Measurements from ENCODE around the gene TBC1D24.

The TBC1D24 gene

DNA sequence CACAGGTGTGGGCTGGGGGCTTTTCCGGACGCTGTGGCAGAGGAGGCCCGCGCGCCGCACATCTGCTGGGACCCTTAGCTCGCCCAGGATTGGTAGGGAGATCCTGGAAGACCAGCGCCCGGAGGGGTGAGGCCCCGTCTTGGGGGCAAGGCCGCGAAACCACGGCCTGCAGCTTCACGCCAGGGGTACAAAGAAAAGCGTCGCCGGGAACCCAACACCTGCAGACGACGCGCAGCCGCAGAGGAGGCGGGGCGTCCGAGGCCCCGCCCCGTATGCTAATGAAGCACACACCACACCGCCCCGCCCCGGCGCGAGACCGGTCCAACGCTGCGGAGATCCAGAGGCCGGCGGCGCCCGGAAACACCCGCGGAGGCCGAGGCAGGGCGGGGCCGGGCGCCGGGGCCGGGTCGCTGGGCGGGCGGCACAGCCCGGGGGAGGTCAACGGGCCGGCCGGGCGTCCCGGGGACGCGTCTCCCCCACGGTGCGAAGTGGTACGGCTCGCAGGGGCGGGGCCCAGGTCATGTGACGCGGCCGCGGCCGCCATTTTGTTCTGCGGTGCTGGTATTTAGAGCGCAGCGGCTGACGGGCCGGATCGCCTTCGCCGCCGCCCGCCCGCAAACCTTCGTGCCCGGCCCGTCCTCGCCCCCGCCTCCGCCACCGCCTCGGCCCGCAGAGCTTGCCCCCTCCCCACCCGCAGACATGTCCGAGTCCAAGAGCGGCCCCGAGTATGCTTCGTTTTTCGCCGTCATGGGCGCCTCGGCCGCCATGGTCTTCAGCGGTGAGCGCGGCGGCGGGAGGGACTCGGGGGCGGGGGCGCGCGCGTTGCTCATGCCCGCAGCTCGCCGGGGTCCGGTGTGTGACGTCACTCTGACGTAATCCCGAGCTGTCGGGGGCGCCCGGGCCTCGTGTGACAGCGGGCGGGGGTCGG, 38.7 kb downstream of the TBC1D24 start, which contains the start of gene ATP6V0C:
Gene ATP6V0C, plus strand, starts transcription at position 548 of the 928 bp plus-strand sequence. Its CDS starts 152 bp downstream, at position 700.
- in situ Hi-C loops (cut with MboI; ENCODE audit: low sequenced_read_pairs, unreplicated experiment) = no loop called here
- DNase-seq (ENCODE audit: low spot score) = peak; percentile 98
- TF ChIP-seq, protein P1, sequence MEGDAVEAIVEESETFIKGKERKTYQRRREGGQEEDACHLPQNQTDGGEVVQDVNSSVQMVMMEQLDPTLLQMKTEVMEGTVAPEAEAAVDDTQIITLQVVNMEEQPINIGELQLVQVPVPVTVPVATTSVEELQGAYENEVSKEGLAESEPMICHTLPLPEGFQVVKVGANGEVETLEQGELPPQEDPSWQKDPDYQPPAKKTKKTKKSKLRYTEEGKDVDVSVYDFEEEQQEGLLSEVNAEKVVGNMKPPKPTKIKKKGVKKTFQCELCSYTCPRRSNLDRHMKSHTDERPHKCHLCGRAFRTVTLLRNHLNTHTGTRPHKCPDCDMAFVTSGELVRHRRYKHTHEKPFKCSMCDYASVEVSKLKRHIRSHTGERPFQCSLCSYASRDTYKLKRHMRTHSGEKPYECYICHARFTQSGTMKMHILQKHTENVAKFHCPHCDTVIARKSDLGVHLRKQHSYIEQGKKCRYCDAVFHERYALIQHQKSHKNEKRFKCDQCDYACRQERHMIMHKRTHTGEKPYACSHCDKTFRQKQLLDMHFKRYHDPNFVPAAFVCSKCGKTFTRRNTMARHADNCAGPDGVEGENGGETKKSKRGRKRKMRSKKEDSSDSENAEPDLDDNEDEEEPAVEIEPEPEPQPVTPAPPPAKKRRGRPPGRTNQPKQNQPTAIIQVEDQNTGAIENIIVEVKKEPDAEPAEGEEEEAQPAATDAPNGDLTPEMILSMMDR (IDR thresholded peaks at IDR 0.05; ENCODE audit: borderline replicate concordance, control extremely low read depth, extremely low read depth, insufficient read depth, missing control alignments) = no peak

DNA sequence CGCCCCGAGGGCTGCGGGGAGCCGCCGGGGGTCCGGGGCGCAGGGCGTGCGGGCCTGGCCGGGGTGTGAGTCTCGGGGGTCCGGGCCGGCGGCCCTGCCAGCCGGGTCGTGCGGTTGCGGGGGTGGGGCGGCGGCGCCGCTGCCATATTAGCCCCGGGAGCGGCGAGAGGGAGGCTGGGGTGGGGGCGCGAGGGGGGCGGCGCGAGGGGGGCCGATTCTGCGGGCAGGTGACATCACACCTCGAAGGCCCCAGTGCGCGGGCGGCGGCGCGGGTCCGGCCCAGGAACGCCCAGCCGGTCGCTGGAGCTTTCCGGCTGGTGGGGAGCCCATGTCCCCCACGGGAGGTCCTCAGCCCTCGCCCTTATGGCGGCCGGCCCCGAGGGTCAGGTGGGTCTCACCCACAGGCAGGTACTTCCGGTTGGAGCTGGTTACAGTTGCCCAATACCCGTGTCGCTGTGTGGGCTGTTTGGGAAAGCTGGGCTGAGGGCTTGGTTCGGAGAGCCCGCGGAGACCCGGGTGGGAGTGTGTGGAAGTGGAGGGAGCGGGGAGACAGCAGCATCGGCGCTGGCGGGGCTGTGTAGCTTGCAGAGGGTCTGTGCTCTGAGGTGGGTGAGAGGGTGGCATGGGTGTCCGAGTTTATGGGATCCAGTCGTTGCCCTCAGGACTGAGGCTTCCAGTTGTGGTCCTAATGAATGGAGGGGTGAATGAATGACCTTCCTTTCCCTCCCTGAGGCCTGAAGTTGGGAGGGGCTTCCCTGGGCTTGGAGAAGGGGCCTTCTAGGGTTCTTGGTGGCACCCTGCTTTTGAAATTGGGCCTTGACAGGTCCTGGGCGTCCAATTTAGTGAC, 39.6 kb downstream of the TBC1D24 start:
- no peak for DNase-seq (ENCODE audit: low spot score)
- in situ Hi-C loops (cut with MboI; ENCODE audit: low sequenced_read_pairs, unreplicated experiment) = no loop called here
- TF ChIP-seq, protein P1 (IDR thresholded peaks at IDR 0.05; ENCODE audit: borderline replicate concordance, control extremely low read depth, extremely low read depth, insufficient read depth, missing control alignments) = no peak

DNA sequence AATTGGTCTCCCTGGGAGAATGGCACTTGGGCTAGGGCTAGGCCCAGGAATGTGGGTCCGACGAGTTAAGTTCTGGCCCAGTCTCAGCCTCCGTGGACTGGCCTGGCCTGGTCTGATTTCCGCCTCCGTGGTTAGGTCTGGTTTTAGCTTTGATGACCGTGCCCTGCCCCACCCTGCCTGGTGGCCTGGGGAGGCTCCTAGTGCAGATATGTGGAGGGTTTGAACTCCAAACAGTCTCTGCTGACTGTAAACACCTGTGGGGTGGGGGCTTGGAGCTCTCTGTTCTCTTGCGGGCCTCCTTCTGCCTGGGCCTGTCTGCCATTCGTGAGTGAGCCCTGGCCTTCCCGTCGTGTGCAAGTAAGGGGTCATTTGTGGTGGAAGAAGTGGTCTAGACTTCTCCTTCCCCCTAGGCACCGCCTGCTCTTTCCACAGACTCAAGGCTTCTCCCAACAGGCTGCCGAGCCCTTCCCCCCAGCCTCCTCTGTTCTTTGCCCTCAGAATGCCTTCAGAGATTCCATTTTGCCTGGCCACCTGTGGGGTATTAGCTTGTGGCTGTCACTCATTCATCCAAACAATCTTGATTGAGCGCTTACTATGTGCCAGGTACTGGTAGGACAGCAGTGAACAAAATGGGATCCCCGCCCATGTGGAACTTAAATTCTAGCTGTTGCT, 40.4 kb downstream of the TBC1D24 start:
- no peak for DNase-seq (ENCODE audit: low spot score)
- in situ Hi-C loops (cut with MboI; ENCODE audit: low sequenced_read_pairs, unreplicated experiment) = no loop called here
- TF ChIP-seq, protein P1 (IDR thresholded peaks at IDR 0.05; ENCODE audit: borderline replicate concordance, control extremely low read depth, extremely low read depth, insufficient read depth, missing control alignments) = no peak

DNA sequence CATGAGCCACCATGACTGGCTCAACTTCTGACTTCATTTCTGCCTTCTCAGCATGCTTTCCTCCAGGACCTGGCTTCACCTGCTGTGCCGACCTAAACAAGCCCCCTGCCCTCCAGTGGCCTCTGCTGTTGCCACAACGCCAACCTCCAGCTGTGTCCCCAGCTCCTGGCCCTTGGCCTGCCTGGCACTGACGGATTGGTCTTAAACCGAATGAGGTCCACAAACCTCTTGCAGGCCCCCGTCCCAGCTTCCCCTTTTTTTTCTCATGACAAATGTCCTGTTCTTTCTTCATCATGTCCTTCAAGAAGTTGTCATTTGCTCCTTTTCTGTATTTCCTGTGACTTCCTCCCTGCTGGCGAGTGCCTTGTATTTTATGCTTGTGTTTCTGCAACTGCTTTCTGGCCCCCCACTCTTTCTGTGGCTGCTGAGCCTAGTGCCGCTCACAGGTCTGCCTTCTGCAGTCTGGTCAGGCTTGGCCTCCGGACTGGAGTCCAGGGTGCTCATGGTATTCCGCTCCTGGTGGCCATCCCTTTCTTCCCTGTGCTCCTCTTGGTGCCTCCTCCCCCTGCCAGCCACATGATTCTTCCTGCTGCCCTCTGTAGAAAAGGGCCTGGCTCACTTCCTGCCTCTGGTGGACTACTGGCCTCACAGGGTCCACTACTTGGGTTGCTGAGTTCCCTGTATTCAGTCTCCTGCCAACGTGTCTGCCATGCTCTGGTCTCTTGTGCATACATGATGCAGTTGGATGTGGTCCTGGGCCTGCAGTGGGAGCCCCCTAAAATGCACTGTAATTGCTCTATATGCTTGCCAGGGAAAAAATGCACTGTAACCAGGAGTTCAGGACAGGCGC, 41.7 kb downstream of the TBC1D24 start:
- in situ Hi-C loops (cut with MboI; ENCODE audit: low sequenced_read_pairs, unreplicated experiment) = no loop called here
- DNase-seq (ENCODE audit: low spot score) = no peak
- TF ChIP-seq, protein P1 (IDR thresholded peaks at IDR 0.05; ENCODE audit: borderline replicate concordance, control extremely low read depth, extremely low read depth, insufficient read depth, missing control alignments) = no peak

DNA sequence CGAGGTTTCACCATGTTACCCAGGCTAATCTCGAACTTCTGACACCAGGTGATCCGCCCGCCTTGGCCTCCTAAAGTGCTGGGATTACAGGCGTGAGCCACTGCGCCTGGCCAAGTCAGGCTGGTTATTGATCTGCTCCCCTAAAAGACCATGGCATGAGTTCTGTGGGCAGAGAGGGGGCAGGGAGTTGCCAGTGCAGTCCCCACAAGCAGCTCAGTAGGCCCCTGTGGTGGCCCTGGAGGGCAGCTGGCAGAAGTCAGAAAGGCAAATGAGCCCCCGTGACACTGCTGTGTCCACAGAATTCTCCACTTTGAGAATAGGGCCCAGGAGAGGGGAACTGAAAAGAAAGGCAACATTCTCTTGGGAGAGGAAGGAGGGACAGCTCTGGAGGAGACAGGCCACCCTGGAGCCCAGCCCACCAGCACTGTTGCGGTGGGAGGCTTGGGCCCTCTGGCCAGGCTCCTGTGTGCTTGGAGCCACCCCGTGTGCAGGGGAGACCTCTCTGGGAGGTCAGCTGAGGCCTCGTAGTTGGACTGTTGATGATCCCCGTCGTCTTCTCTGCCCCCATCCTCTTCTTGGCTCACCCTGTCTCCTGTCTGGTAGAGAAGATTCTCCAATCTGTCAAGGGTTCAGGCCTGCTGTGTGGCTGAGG, 43.2 kb downstream of the TBC1D24 start:
- no peak for DNase-seq (ENCODE audit: low spot score)
- in situ Hi-C loops (cut with MboI; ENCODE audit: low sequenced_read_pairs, unreplicated experiment) = no loop called here
- TF ChIP-seq, protein P1 (IDR thresholded peaks at IDR 0.05; ENCODE audit: borderline replicate concordance, control extremely low read depth, extremely low read depth, insufficient read depth, missing control alignments) = no peak

Data from GM13976 (cell line).